ENCODE data around the gene PRDM7.

DNA sequence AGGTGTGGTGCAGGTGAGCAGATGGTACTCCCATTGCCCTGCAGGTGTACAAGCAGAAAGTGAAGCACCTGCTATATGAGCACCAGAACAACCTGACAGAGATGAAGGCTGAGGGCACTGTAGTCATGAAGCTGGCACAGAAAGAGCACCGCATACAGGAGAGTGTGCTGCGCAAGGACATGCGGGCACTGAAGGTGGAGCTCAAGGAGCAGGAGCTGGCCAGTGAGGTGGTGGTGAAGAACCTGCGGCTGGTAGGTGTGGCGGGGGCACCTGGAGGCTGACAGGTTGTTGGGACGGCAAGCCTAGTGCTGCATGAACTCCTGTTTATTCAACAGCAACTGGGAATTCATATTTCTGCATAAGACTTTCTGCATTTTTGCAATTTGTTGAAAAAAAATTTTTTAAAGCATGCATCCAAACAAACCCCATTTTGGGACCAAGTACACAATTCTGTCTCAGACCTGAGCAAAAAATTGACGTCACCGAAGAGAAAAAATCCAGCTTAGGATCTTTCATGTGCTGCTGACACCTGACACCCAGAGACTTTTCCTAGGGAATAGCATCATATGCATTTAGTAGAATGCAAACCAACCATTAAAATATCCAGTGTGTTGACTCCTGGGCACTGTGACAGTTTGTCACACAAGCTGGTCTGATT, 44.3 kb downstream of the PRDM7 start:
- TF ChIP-seq CTCF (IDR thresholded peaks at IDR 0.05) (no peak), POLR2A (IDR thresholded peaks at IDR 0.05) (no peak)

All from adrenal gland (tissue), 5 donors.